CD14-positive monocyte (primary cell): ENCODE results near the gene GOLGA6A. TPM values are rescaled to one million over a fixed set of nuclear protein-coding genes. Genes with fewer than 3 reads are reported as not detected.

Experiments
- DNase-seq, 3 donors: peaks; one replicate each; pipeline ENCODE4 v3.0.0-alpha.2; 2011 to 2022
- H2AFZ ChIP-seq: 2 replicates; pipeline ENCODE4 v1.6.0; 2012; ENCODE audit warnings: mild to moderate bottlenecking, low read depth, low read length, inconsistent platforms; ENCODE audit not compliant: insufficient read depth, poor library complexity, severe bottlenecking
- H3K27ac ChIP-seq, 2 donors: 1 replicate in 1 of 2; 2 replicates in 1 of 2; pipeline ENCODE4 v1.5.1; 2012 to 2013; ENCODE audit warnings: low read length in 2 of 2, control low read depth in 1 of 2, inconsistent platforms in 1 of 2, low read depth in 1 of 2, mild to moderate bottlenecking in 1 of 2
- H3K27me3 ChIP-seq, 2 donors: one replicate each; pipeline versions ENCODE4 v1.6.0 to v1.6.1; 2011 to 2013; ENCODE audit warnings: low read length in 2 of 2; ENCODE audit not compliant: control insufficient read depth in 2 of 2, insufficient read depth in 2 of 2
- H3K36me3 ChIP-seq, 2 donors: replicated peaks in 1 of 2; 1 replicate in 1 of 2; 2 replicates in 1 of 2; pipeline versions ENCODE4 v1.5.1 to v1.6.1; 2012 to 2013; ENCODE audit warnings: low read length in 2 of 2, control low read depth in 1 of 2, inconsistent platforms in 1 of 2, mild to moderate bottlenecking in 1 of 2; ENCODE audit not compliant: insufficient read depth in 2 of 2, control insufficient read depth in 1 of 2
- H3K4me1 ChIP-seq, 2 donors: 1 replicate in 1 of 2; 2 replicates in 1 of 2; pipeline versions ENCODE4 v1.5.1 to v1.6.1; 2012 to 2013; ENCODE audit warnings: low read length in 2 of 2, control low read depth in 1 of 2, inconsistent platforms in 1 of 2, mild to moderate bottlenecking in 1 of 2, moderate library complexity in 1 of 2; ENCODE audit not compliant: insufficient read depth in 2 of 2, control insufficient read depth in 1 of 2
- H3K4me2 ChIP-seq: replicated peaks from 2 replicates; pipeline ENCODE3; 2012; ENCODE audit warnings: low read length, moderate library complexity, mild to moderate bottlenecking; ENCODE audit not compliant: poor library complexity, severe bottlenecking; ENCODE audit errors: extremely low read depth
- H3K4me3 ChIP-seq, 3 experiments: fragments of 200-600 bp in 1 of 3; sonication (generic) in 1 of 3; replicated peaks in 1 of 3; 1 replicate in 2 of 3; 2 replicates in 1 of 3; pipeline ENCODE4 v1.5.1; 2011 to 2013; ENCODE audit warnings: low read length in 3 of 3, mild to moderate bottlenecking in 3 of 3, control low read depth in 2 of 3, low read depth in 2 of 3, inconsistent platforms in 1 of 3, moderate library complexity in 1 of 3
- H3K79me2 ChIP-seq: 2 replicates; pipeline ENCODE4 v1.6.0; 2012; ENCODE audit warnings: mild to moderate bottlenecking, control low read depth, inconsistent platforms, low read length, moderate library complexity; ENCODE audit not compliant: insufficient read depth
- H3K9ac ChIP-seq: 2 replicates; pipeline ENCODE4 v1.6.0; 2017; ENCODE audit warnings: low read length, mild to moderate bottlenecking; ENCODE audit not compliant: insufficient read depth, poor library complexity, severe bottlenecking
- H3K9me3 ChIP-seq, 2 donors: replicated peaks in 1 of 2; 1 replicate in 1 of 2; 2 replicates in 1 of 2; pipeline versions ENCODE4 v1.5.1 to v1.6.1; 2012 to 2013; ENCODE audit warnings: low read length in 2 of 2, control low read depth in 1 of 2; ENCODE audit not compliant: control insufficient read depth in 1 of 2, insufficient read depth in 1 of 2
- H4K20me1 ChIP-seq: 2 replicates; pipeline ENCODE4 v1.6.0; 2012; ENCODE audit warnings: mild to moderate bottlenecking, low read length, control low read depth, moderate library complexity; ENCODE audit not compliant: insufficient read depth
- H3K27ac Mint-ChIP-seq, 7 donors: one replicate each; pipeline ENCODE4 v1.8.0; 2020; ENCODE audit warnings: mild to moderate bottlenecking in 7 of 7, mixed read lengths in 7 of 7, moderate library complexity in 6 of 7, inconsistent platforms in 2 of 7
- H3K27me3 Mint-ChIP-seq, 3 donors: one replicate each; pipeline ENCODE4 v1.8.0; 2021 to 2022; ENCODE audit warnings: low read depth in 3 of 3, mild to moderate bottlenecking in 3 of 3, mixed read lengths in 3 of 3, moderate library complexity in 3 of 3, inconsistent platforms in 1 of 3
- H3K36me3 Mint-ChIP-seq, 2 donors: one replicate each; pipeline ENCODE4 v1.8.0; 2020; ENCODE audit warnings: mixed read lengths in 2 of 2, inconsistent platforms in 1 of 2, mild to moderate bottlenecking in 1 of 2
- H3K4me1 Mint-ChIP-seq: one replicate; pipeline ENCODE4 v1.8.0; 2020; ENCODE audit warnings: mild to moderate bottlenecking, mixed read lengths
- H3K4me3 Mint-ChIP-seq, 2 donors: one replicate each; pipeline ENCODE4 v1.8.0; 2020; ENCODE audit warnings: mild to moderate bottlenecking in 2 of 2, mixed read lengths in 2 of 2, moderate library complexity in 1 of 2
- H3K9me3 Mint-ChIP-seq, 7 donors: one replicate each; pipeline ENCODE4 v1.8.0; 2020 to 2022; ENCODE audit warnings: mixed read lengths in 7 of 7, mild to moderate bottlenecking in 6 of 7, moderate library complexity in 6 of 7, inconsistent platforms in 2 of 7
- CTCF ChIP-seq: fragments of 200-600 bp; IDR thresholded peaks from one replicate; pipeline ENCODE4 v1.8.0; 2022; ENCODE audit warnings: antibody characterized with exemption, mild to moderate bottlenecking
- WGBS: methylation state at CpG from one replicate; pipeline ENCODE4 v1.1.5; 2013; ENCODE audit warnings: missing lambda C conversion rate; ENCODE audit not compliant: insufficient coverage; 5-methylcytosine and 5-hydroxymethylcytosine counted together
- intact Hi-C, 2 donors: fragments of 100-400 bp; cut with micrococcal nuclease; formaldehyde crosslinking; loops; one replicate each; pipeline versions ENCODE4 v1.15.0 to v1.15.1; 2023
- polyA plus RNA-seq, 3 donors: library from polyadenylated mRNA; depleted of rRNA in 1 of 3; unstranded in 2 of 3; stranded (reverse) in 1 of 3; fragments of 300-500 nt in 2 of 3; fragments of >200 nt in 1 of 3; fragmentation: Illumina TruSeq in 2 of 3; gene quantifications; 1 replicate in 2 of 3; 2 replicates in 1 of 3; pipeline ENCODE4 v1.2.3, GENCODE V29; 2012 to 2021

GOLGA6A gene
- polyA plus RNA-seq, 3 donors = 0.03 TPM; not detected in 2

- 100% methylated on average over 1 of the region's 4 CpGs for WGBS
- DNase-seq = no peak
- H3K4me3 Mint-ChIP-seq = no peak overlapping the region
- peaks cover 0 to 9% of the 10 kb centered on the region in 2 donors for H3K9me3 ChIP-seq
- TF ChIP-seq CTCF = no peak
- peaks cover 10 to 30% of the 10 kb centered on the region in 2 donors for H3K27me3 ChIP-seq
- intact Hi-C loops = no loop called here
- no peaks in the 10 kb centered on the region for H3K79me2 ChIP-seq
- peaks cover 7 to 8% of the 10 kb centered on the region in 2 donors for H3K4me1 ChIP-seq
- H3K36me3 ChIP-seq = no peaks in the 10 kb centered on the region
- peaks cover 4% of the 10 kb centered on the region for H3K4me1 Mint-ChIP-seq
- peaks cover 0 to 7% (median 0%) of the 10 kb centered on the region in 7 donors for H3K9me3 Mint-ChIP-seq
- no peak overlapping the region for H3K4me2 ChIP-seq
- no peak overlapping the region for H3K4me3 ChIP-seq
- H2AFZ ChIP-seq = no peak overlapping the region
- H4K20me1 ChIP-seq = no peaks in the 10 kb centered on the region
- no peaks in the 10 kb centered on the region for H3K36me3 Mint-ChIP-seq
- H3K27me3 Mint-ChIP-seq = peaks cover 43 to 58% (median 52%) of the 10 kb centered on the region in 3 donors
- H3K27ac Mint-ChIP-seq = no peak overlapping the region
- H3K27ac ChIP-seq = no peak overlapping the region
- no peak overlapping the region for H3K9ac ChIP-seq
Measured at GRCh38 chr15:74123658-74124057, 41.3 kb upstream of the GOLGA6A start.

- 0% methylated on average over 3 of the region's 4 CpGs for WGBS
- Mint-ChIP-seq H3K36me3 (no peaks in the 10 kb centered on the region), H3K4me3 (no peak overlapping the region), H3K27me3 (peaks cover 37 to 52% (median 47%) of the 10 kb centered on the region in 3 donors), H3K9me3 (peaks cover 0 to 5% (median 1%) of the 10 kb centered on the region in 7 donors), H3K4me1 (peaks cover 4% of the 10 kb centered on the region), H3K27ac (no peak overlapping the region)
- Histone ChIP-seq H3K27ac (no peak overlapping the region), H3K4me3 (no peak overlapping the region), H3K36me3 (no peaks in the 10 kb centered on the region), H3K4me1 (peaks cover 5% of the 10 kb centered on the region in 2 donors), H2AFZ (no peak overlapping the region), H3K79me2 (no peaks in the 10 kb centered on the region), H4K20me1 (no peaks in the 10 kb centered on the region), H3K9ac (no peak overlapping the region), H3K27me3 (peaks cover 5 to 25% of the 10 kb centered on the region in 2 donors), H3K9me3 (peaks cover 0 to 4% of the 10 kb centered on the region in 2 donors), H3K4me2 (no peak overlapping the region)
- no peak for DNase-seq
- intact Hi-C loops = no loop called here
- no peak for TF ChIP-seq CTCF
Measured at GRCh38 chr15:74123131-74123429, 40.7 kb upstream of the GOLGA6A start.
